Left ventricle myocardium superior (tissue), 1 donor: ENCODE measurements around the gene HASPIN. TPM values are rescaled to one million over a fixed set of nuclear protein-coding genes. Genes with fewer than 3 reads are reported as not detected.
A peak's percentile ranks its signal among the peaks of the same experiment; 100 is the strongest.

Experiments
- ATAC-seq: fragments of 200-7000 bp; cut with Tn5 transposase; one replicate; pipeline ENCODE4 v1.9.1; 2020; ENCODE audit warnings: mild to moderate bottlenecking, moderate library complexity
- DNase-seq: peaks from one replicate; pipeline ENCODE4 v3.0.0-alpha.2; 2020
- intact Hi-C: fragments of 100-400 bp; cut with micrococcal nuclease; formaldehyde crosslinking; loops from one replicate; pipeline ENCODE4 v1.11.0; 2022
- long read RNA-seq: library from polyadenylated mRNA; unstranded; transcript quantifications from one replicate; pipeline ENCODE4 v2.0.0, GENCODE V29; 2021
- total RNA-seq: library from RNA; stranded (reverse); fragmentation: NEBNext Ultra II Directional; extraction: Animal tissue kit (Norgen Biotek cat#: 25700); gene quantifications from one replicate; pipeline ENCODE4 v1.2.1, GENCODE V29; 2021
- donor health status: DM: no; HTN: yes; CAD: no; lungs with severe emphysema.

HASPIN gene
- total RNA-seq, result 0.45 TPM
- long read RNA-seq, result 0 reads

- ATAC-seq (peak; percentile 97), DNase-seq (peak; percentile 95)
- intact Hi-C loops, result no loop called here
Measured at GRCh38 chr17:3723556-3724377, at the start of gene HASPIN. HASPIN (plus strand) TSS chr17:3723903; CDS start chr17:3723936, 33 bp downstream.

GRCh38 chr17:3675886-3676285 is 47.8 kb upstream of the HASPIN start:
- intact Hi-C loops, result no loop called here
- ATAC-seq, result no peak
- DNase-seq, result no peak

GRCh38 chr17:3678095-3678820 is 45.4 kb upstream of the HASPIN start:
- intact Hi-C loops, result no loop called here
- DNase-seq (no peak), ATAC-seq (no peak)

GRCh38 chr17:3678821-3679530 is 44.7 kb upstream of the HASPIN start:
- no peak for DNase-seq
- intact Hi-C loops, result no loop called here
- no peak for ATAC-seq

GRCh38 chr17:3679531-3680126 is 44.1 kb upstream of the HASPIN start:
- DNase-seq, result no peak
- ATAC-seq, result no peak
- intact Hi-C loops, result no loop called here

- DNase-seq, result no peak
- ATAC-seq, result no peak
- intact Hi-C loops, result no loop called here
Measured at GRCh38 chr17:3681057-3681456, 42.6 kb upstream of the HASPIN start.

- intact Hi-C loops, result no loop called here
- no peak for ATAC-seq
Measured at GRCh38 chr17:3681565-3681964, 42.1 kb upstream of the HASPIN start.

GRCh38 chr17:3682033-3682432 is 41.7 kb upstream of the HASPIN start:
- no peak for DNase-seq
- intact Hi-C loops, result no loop called here
- ATAC-seq, result no peak

More at GRCh38 chr17:3681565-3681964, 42.1 kb upstream of the HASPIN start:
- no peak for DNase-seq

- intact Hi-C loops, result no loop called here
- DNase-seq (no peak), ATAC-seq (peak; percentile 77)
Measured at GRCh38 chr17:3683054-3683511, 40.6 kb upstream of the HASPIN start.

- DNase-seq (no peak), ATAC-seq (no peak)
- intact Hi-C loops, result no loop called here
Measured at GRCh38 chr17:3685174-3685573, 38.5 kb upstream of the HASPIN start.

- no peak for ATAC-seq
- intact Hi-C loops, result no loop called here
Measured at GRCh38 chr17:3688027-3688553, 35.6 kb upstream of the HASPIN start.

GRCh38 chr17:3688852-3689261 is 34.8 kb upstream of the HASPIN start:
- ATAC-seq (no peak), DNase-seq (no peak)
- intact Hi-C loops, result no loop called here

More at GRCh38 chr17:3688027-3688553, 35.6 kb upstream of the HASPIN start:
- DNase-seq, result no peak

- intact Hi-C loops, result no loop called here
- no peak for DNase-seq
- ATAC-seq, result no peak
Measured at GRCh38 chr17:3689262-3690093, 34.2 kb upstream of the HASPIN start.

- DNase-seq, result no peak
- intact Hi-C loops, result no loop called here
- ATAC-seq, result no peak
Measured at GRCh38 chr17:3690094-3690715, 33.5 kb upstream of the HASPIN start.

GRCh38 chr17:3691617-3692067 is 32.1 kb upstream of the HASPIN start:
- intact Hi-C loops, result no loop called here
- DNase-seq (no peak), ATAC-seq (no peak)

GRCh38 chr17:3692346-3692745 is 31.4 kb upstream of the HASPIN start:
- intact Hi-C loops, result no loop called here
- no peak for DNase-seq
- no peak for ATAC-seq

- intact Hi-C loops, result no loop called here
- DNase-seq (no peak), ATAC-seq (no peak)
Measured at GRCh38 chr17:3693141-3693540, 30.6 kb upstream of the HASPIN start.

GRCh38 chr17:3693829-3694231 is 29.9 kb upstream of the HASPIN start:
- intact Hi-C loops, result no loop called here
- no peak for ATAC-seq
- DNase-seq, result no peak
